NCI-H345 treated with DMSO at 0.1 percent for 48 hours (cell line): ENCODE measurements around the gene PKD1.

ENCODE experiments used
- DNase-seq: peaks from one replicate; lab custom pipeline; 2025; ENCODE audit not compliant: unreplicated experiment; lab: John Stamatoyannopoulos, UW

The PKD1 gene

GRCh38 chr16:2090777-2091546 is 44.7 kb downstream of the PKD1 start:
- DNase-seq: no peak

GRCh38 chr16:2090481-2090776 is 45.3 kb downstream of the PKD1 start:
- no peak for DNase-seq

GRCh38 chr16:2089706-2090480 is 45.8 kb downstream of the PKD1 start:
- DNase-seq: no peak

- no peak for DNase-seq
Observed at GRCh38 chr16:2088759-2089358, 46.8 kb downstream of the PKD1 start.

GRCh38 chr16:2087748-2088631 is 47.7 kb downstream of the PKD1 start:
- DNase-seq: no peak

GRCh38 chr16:2086812-2087747 is 48.6 kb downstream of the PKD1 start:
- DNase-seq: no peak

- no peak for DNase-seq
Observed at GRCh38 chr16:2086106-2086742, 49.5 kb downstream of the PKD1 start.

GRCh38 chr16:2085669-2086068 is 50.0 kb downstream of the PKD1 start:
- no peak for DNase-seq

GRCh38 chr16:2084895-2085625 is 50.6 kb downstream of the PKD1 start:
- no peak for DNase-seq

GRCh38 chr16:2083876-2084780 is 51.6 kb downstream of the PKD1 start:
- no peak for DNase-seq

GRCh38 chr16:2083409-2083808 is 52.3 kb downstream of the PKD1 start:
- no peak for DNase-seq

GRCh38 chr16:2082983-2083364 is 52.7 kb downstream of the PKD1 start:
- no peak for DNase-seq

- no peak for DNase-seq
Observed at GRCh38 chr16:2082171-2082982, 53.3 kb downstream of the PKD1 start.

- DNase-seq: no peak
Observed at GRCh38 chr16:2081201-2082084, 54.3 kb downstream of the PKD1 start.

- no peak for DNase-seq
Observed at GRCh38 chr16:2079991-2080390, 55.7 kb downstream of the PKD1 start.

- DNase-seq: no peak
Observed at GRCh38 chr16:2079311-2079800, 56.3 kb downstream of the PKD1 start.
